Osteocyte (in vitro differentiated cells): Measurements from ENCODE around the gene TMEM178B. TPM values are rescaled to one million over a fixed set of nuclear protein-coding genes. Genes with fewer than 3 reads are reported as not detected.

Source experiments
- DNase-seq: peaks from one replicate; pipeline ENCODE4 v3.0.0; 2021; ENCODE audit warnings: mixed read lengths; ENCODE audit not compliant: unreplicated experiment; ENCODE audit errors: extremely low spot score
- H3K27ac Mint-ChIP-seq: one replicate; pipeline ENCODE4 v1.8.0; 2021; ENCODE audit warnings: mild to moderate bottlenecking, mixed read lengths; ENCODE audit not compliant: unreplicated experiment
- H3K27me3 Mint-ChIP-seq: one replicate; pipeline ENCODE4 v1.8.0; 2021; ENCODE audit warnings: mixed read lengths; ENCODE audit not compliant: unreplicated experiment
- H3K36me3 Mint-ChIP-seq: one replicate; pipeline ENCODE4 v1.8.0; 2021; ENCODE audit warnings: mixed read lengths; ENCODE audit not compliant: unreplicated experiment
- H3K4me1 Mint-ChIP-seq: one replicate; pipeline ENCODE4 v1.8.0; 2021; ENCODE audit warnings: mixed read lengths; ENCODE audit not compliant: unreplicated experiment
- H3K4me3 Mint-ChIP-seq: one replicate; pipeline ENCODE4 v1.8.0; 2021; ENCODE audit warnings: mild to moderate bottlenecking, moderate library complexity, mixed read lengths; ENCODE audit not compliant: unreplicated experiment
- H3K9me3 Mint-ChIP-seq: one replicate; pipeline ENCODE4 v1.8.0; 2021; ENCODE audit warnings: mixed read lengths; ENCODE audit not compliant: unreplicated experiment
- CTCF ChIP-seq: fragments of 200-600 bp; sonication (generic); IDR thresholded peaks from 2 replicates; pipeline ENCODE4 v1.5.0; 2021; ENCODE audit warnings: antibody characterized with exemption, mild to moderate bottlenecking, moderate library complexity
- total RNA-seq: library from RNA; stranded (reverse); gene quantifications from 2 replicates; pipeline ENCODE4 v1.2.1, GENCODE V29; 2021

Gene TMEM178B
- total RNA-seq, 1 donor from 2014 or later = 0.70 TPM

GRCh38 chr7:141387521-141388217, 313.8 kb downstream of the TMEM178B start:
- no peak overlapping the region for H3K27ac Mint-ChIP-seq
- H3K9me3 Mint-ChIP-seq = no peaks in the 10 kb centered on the region
- H3K4me1 Mint-ChIP-seq = no peaks in the 10 kb centered on the region
- H3K36me3 Mint-ChIP-seq = no peaks in the 10 kb centered on the region
- peaks cover 7% of the 10 kb centered on the region for H3K27me3 Mint-ChIP-seq
- no peak for TF ChIP-seq CTCF
- no peak for DNase-seq
- no peak overlapping the region for H3K4me3 Mint-ChIP-seq

- TF ChIP-seq CTCF = no peak
- no peaks in the 10 kb centered on the region for H3K9me3 Mint-ChIP-seq
- no peak overlapping the region for H3K27ac Mint-ChIP-seq
- peak; percentile 11 for DNase-seq
- H3K4me1 Mint-ChIP-seq = no peaks in the 10 kb centered on the region
- H3K27me3 Mint-ChIP-seq = peaks cover 11% of the 10 kb centered on the region
- no peak overlapping the region for H3K4me3 Mint-ChIP-seq
- no peaks in the 10 kb centered on the region for H3K36me3 Mint-ChIP-seq
Measured at GRCh38 chr7:141389140-141389796, 315.4 kb downstream of the TMEM178B start.

GRCh38 chr7:141390339-141390738, 316.5 kb downstream of the TMEM178B start:
- no peaks in the 10 kb centered on the region for H3K36me3 Mint-ChIP-seq
- peaks cover 8% of the 10 kb centered on the region for H3K27me3 Mint-ChIP-seq
- H3K27ac Mint-ChIP-seq = no peak overlapping the region
- no peaks in the 10 kb centered on the region for H3K9me3 Mint-ChIP-seq
- peak; percentile 66 for DNase-seq
- no peak overlapping the region for H3K4me3 Mint-ChIP-seq
- TF ChIP-seq CTCF = no peak
- no peaks in the 10 kb centered on the region for H3K4me1 Mint-ChIP-seq

- peak; percentile 8 for DNase-seq
- H3K27me3 Mint-ChIP-seq = peaks cover 8% of the 10 kb centered on the region
- H3K27ac Mint-ChIP-seq = no peak overlapping the region
- H3K4me3 Mint-ChIP-seq = no peak overlapping the region
- TF ChIP-seq CTCF = no peak
- H3K9me3 Mint-ChIP-seq = no peaks in the 10 kb centered on the region
- no peaks in the 10 kb centered on the region for H3K4me1 Mint-ChIP-seq
- H3K36me3 Mint-ChIP-seq = no peaks in the 10 kb centered on the region
Measured at GRCh38 chr7:141393056-141393455, 319.2 kb downstream of the TMEM178B start.
